ENCODE measurements around the gene PIH1D2.

DNA sequence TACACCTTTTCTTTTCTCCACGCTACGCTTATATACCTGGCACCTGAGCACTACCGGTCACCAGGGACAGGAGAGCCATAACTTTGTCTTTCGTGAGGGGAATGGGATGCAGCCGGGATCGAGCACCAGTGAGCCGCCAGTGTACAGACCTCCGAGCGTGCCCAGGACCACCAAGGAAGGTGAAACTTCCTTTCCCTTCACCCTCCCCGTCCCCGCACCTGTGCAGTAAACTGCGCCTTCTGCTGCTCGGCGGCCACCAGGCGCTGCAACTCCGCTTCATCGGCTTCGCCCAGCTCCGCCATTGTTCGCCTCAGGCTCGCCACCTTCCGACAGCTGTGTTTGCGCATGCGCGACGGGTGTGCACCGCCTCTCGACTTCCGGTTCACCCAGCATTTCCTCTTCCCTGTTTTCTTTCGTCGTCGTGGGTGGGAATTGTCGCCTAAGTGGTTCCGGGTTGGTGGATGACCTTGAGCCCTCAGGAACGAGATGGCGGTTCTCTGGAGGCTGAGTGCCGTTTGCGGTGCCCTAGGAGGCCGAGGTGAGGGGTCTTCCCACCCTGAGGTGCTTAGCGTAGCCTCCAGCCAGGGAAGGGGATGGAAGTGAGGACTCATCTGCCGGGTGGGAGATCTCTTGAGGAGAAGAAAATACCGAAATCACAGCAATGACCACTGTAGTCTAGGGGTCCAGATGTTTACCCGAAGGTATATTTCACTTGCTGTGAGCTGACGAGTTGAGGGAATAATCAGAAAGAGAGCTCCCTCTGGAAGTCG, 12.8 kb upstream of the PIH1D2 start, which contains the start of the genes SDHD and TIMM8B:
- TF ChIP-seq, protein P1, sequence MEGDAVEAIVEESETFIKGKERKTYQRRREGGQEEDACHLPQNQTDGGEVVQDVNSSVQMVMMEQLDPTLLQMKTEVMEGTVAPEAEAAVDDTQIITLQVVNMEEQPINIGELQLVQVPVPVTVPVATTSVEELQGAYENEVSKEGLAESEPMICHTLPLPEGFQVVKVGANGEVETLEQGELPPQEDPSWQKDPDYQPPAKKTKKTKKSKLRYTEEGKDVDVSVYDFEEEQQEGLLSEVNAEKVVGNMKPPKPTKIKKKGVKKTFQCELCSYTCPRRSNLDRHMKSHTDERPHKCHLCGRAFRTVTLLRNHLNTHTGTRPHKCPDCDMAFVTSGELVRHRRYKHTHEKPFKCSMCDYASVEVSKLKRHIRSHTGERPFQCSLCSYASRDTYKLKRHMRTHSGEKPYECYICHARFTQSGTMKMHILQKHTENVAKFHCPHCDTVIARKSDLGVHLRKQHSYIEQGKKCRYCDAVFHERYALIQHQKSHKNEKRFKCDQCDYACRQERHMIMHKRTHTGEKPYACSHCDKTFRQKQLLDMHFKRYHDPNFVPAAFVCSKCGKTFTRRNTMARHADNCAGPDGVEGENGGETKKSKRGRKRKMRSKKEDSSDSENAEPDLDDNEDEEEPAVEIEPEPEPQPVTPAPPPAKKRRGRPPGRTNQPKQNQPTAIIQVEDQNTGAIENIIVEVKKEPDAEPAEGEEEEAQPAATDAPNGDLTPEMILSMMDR (IDR thresholded peaks at IDR 0.05) = peak; percentile 16 to 47 (median 25)
- peak; percentile 42 to 44 for TF ChIP-seq POLR2A (IDR thresholded peaks at IDR 0.05)

Data from uterus (tissue), 2 donors.